OCI-LY1 (cell line): Measurements from ENCODE around the gene FADS2.

Experiments
- H2AFZ ChIP-seq: fragments of 200-600 bp; sonication (generic), shearing (Covaris generic); 2 replicates; pipeline ENCODE4 v1.6.0; 2014; ENCODE audit warnings: antibody characterized with exemption, mild to moderate bottlenecking, low read length
- H3F3A ChIP-seq: fragments of 200-600 bp; sonication (generic), shearing (Covaris generic); 2 replicates; pipeline ENCODE4 v1.6.0; 2014; ENCODE audit warnings: mild to moderate bottlenecking, antibody characterized with exemption, low read length, moderate library complexity; ENCODE audit not compliant: insufficient read depth
- H3K27ac ChIP-seq: fragments of 200-600 bp; sonication (generic); 2 replicates; pipeline ENCODE4 v1.5.1; 2014; ENCODE audit warnings: low read length, mixed run types, mild to moderate bottlenecking, low read depth; ENCODE audit not compliant: poor library complexity, severe bottlenecking
- H3K27me3 ChIP-seq: fragments of 200-600 bp; sonication (generic); 2 replicates; pipeline ENCODE4 v1.6.0; 2014; ENCODE audit warnings: antibody characterized with exemption, mild to moderate bottlenecking, low read length, moderate library complexity; ENCODE audit not compliant: insufficient read depth
- H3K36me3 ChIP-seq: fragments of 200-600 bp; sonication (generic); 2 replicates; pipeline ENCODE4 v1.6.1; 2014; ENCODE audit warnings: mild to moderate bottlenecking, antibody characterized with exemption, low read length, moderate library complexity, mixed read lengths; ENCODE audit not compliant: insufficient read depth
- H3K4me1 ChIP-seq: fragments of 200-600 bp; sonication (generic); 2 replicates; pipeline ENCODE4 v1.5.1; 2014; ENCODE audit warnings: mild to moderate bottlenecking, low read length, moderate library complexity; ENCODE audit not compliant: insufficient read depth, severe bottlenecking
- H3K4me2 ChIP-seq: fragments of 200-600 bp; sonication (generic), shearing (Covaris generic); 2 replicates; pipeline ENCODE4 v1.6.1; 2014; ENCODE audit warnings: low read length
- H3K4me3 ChIP-seq: fragments of 200-600 bp; sonication (generic); 2 replicates; pipeline ENCODE4 v1.5.1; 2014; ENCODE audit warnings: low read length, low read depth, mild to moderate bottlenecking, mixed read lengths; ENCODE audit not compliant: poor library complexity, severe bottlenecking
- H3K79me2 ChIP-seq: fragments of 200-600 bp; shearing (Covaris generic); 2 replicates; pipeline ENCODE4 v1.6.1; 2016; ENCODE audit warnings: mixed run types, low read length, mixed read lengths; ENCODE audit not compliant: insufficient read depth
- H3K9ac ChIP-seq: fragments of 200-600 bp; sonication (generic), shearing (Covaris generic); 2 replicates; pipeline ENCODE4 v1.6.1; 2014; ENCODE audit warnings: mild to moderate bottlenecking, low read length, mixed read lengths
- H3K9me2 ChIP-seq: fragments of 200-600 bp; sonication (generic), shearing (Covaris generic); 2 replicates; pipeline ENCODE4 v1.6.1; 2014; ENCODE audit warnings: low read depth, mild to moderate bottlenecking, low read length, mixed read lengths
- H3K9me3 ChIP-seq: fragments of 200-600 bp; shearing (Covaris generic); 2 replicates; pipeline ENCODE4 v1.6.1; 2014; ENCODE audit warnings: low read length, mixed read lengths
- H4K20me1 ChIP-seq: fragments of 200-600 bp; sonication (generic), shearing (Covaris generic); 2 replicates; pipeline ENCODE4 v1.6.0; 2016; ENCODE audit warnings: mild to moderate bottlenecking, low read length; ENCODE audit not compliant: insufficient read depth
- CTCF ChIP-seq: fragments of 200-600 bp; sonication (generic), shearing (Covaris generic); IDR thresholded peaks from 2 replicates; pipeline ENCODE4 v1.5.1; 2017; ENCODE audit warnings: mild to moderate bottlenecking, antibody characterized with exemption, low read length, moderate library complexity, mixed read lengths
- EZH2 ChIP-seq: fragments of 200-600 bp; sonication (generic), shearing (Covaris generic); IDR thresholded peaks from 2 replicates; pipeline ENCODE4 v1.8.0; 2017; ENCODE audit warnings: borderline replicate concordance, mixed run types, mild to moderate bottlenecking, antibody characterized with exemption, low read length, moderate library complexity, mixed read lengths

The FADS2 gene

GRCh38 chr11:61791737-61792309, 36.3 kb upstream of the FADS2 start:
- no peak overlapping the region for H2AFZ ChIP-seq
- peaks cover 57% of the 10 kb centered on the region for H3K36me3 ChIP-seq

GRCh38 chr11:61792310-61793082, 35.6 kb upstream of the FADS2 start, which contains the start of the genes FEN1 and TMEM258:
TSS of gene FEN1 (plus strand) at chr11:61792911. CDS start at chr11:61795362, 2,451 bp downstream.
TSS of gene TMEM258 (minus strand) at chr11:61792599. CDS start at chr11:61792558, 41 bp downstream.
- peak within 1 kb of the TSS; percentile 95 for H3K4me3 ChIP-seq
- H3K79me2 ChIP-seq = peaks cover 40% of the 10 kb centered on the region
- no peaks in the 10 kb centered on the region for H3K9me3 ChIP-seq
- no peaks in the 10 kb centered on the region for H3K27me3 ChIP-seq
- H3F3A ChIP-seq = peaks cover 4% of the 10 kb centered on the region; the same call in 1 of the 2 replicates
- no peaks in the 10 kb centered on the region for H4K20me1 ChIP-seq
- TF ChIP-seq EZH2 (no peak), CTCF (no peak)
- peaks cover 42% of the 10 kb centered on the region for H3K4me1 ChIP-seq
- peak within 1 kb of the TSS; percentile 81 for H3K9ac ChIP-seq
- H3K27ac ChIP-seq = peak within 1 kb of the TSS; percentile 83
- peaks cover 56% of the 10 kb centered on the region for H3K36me3 ChIP-seq
- no peak within 1 kb of the TSS for H2AFZ ChIP-seq
- H3K9me2 ChIP-seq = no peaks in the 10 kb centered on the region
- peak within 1 kb of the TSS; percentile 67 for H3K4me2 ChIP-seq

More at GRCh38 chr11:61791737-61792309, 36.3 kb upstream of the FADS2 start:
- Histone ChIP-seq H3K4me1 (peaks cover 35% of the 10 kb centered on the region), H3K4me3 (peak overlapping the region; percentile 95), H3F3A (peaks cover 1% of the 10 kb centered on the region; the same call in 1 of the 2 replicates), H3K27me3 (no peaks in the 10 kb centered on the region), H3K9ac (peak overlapping the region; percentile 81), H3K27ac (peak overlapping the region; percentile 83), H3K79me2 (peaks cover 34% of the 10 kb centered on the region), H4K20me1 (no peaks in the 10 kb centered on the region), H3K9me2 (no peaks in the 10 kb centered on the region), H3K4me2 (peak overlapping the region; percentile 67), H3K9me3 (no peaks in the 10 kb centered on the region)
- TF ChIP-seq CTCF (no peak; the same call in 1 of the 2 replicates), EZH2 (no peak)

GRCh38 chr11:61793083-61793828, 34.8 kb upstream of the FADS2 start:
- Histone ChIP-seq H3K9ac (peak overlapping the region; percentile 81), H3K9me3 (no peaks in the 10 kb centered on the region)
- TF ChIP-seq EZH2 = no peak
- no peak for TF ChIP-seq CTCF

More at GRCh38 chr11:61793083-61793828, 34.8 kb upstream of the FADS2 start:
- Histone ChIP-seq H3K27ac (peak overlapping the region; percentile 83), H3F3A (peaks cover 4% of the 10 kb centered on the region; the same call in 1 of the 2 replicates), H3K9me2 (no peaks in the 10 kb centered on the region), H4K20me1 (no peaks in the 10 kb centered on the region), H2AFZ (no peak overlapping the region), H3K4me1 (peaks cover 47% of the 10 kb centered on the region), H3K4me3 (peak overlapping the region; percentile 95), H3K36me3 (peaks cover 57% of the 10 kb centered on the region), H3K4me2 (peak overlapping the region; percentile 67), H3K79me2 (peaks cover 46% of the 10 kb centered on the region), H3K27me3 (no peaks in the 10 kb centered on the region)
